ENCODE measurements around the gene MEGF9.

MEGF9 gene

GRCh38 chr9:120735415-120736126, 21.3 kb upstream of the MEGF9 start:
- 0 out of 2 replicates have a peak overlapping the region, but pooled peaks have one; percentile 8 for H2AFZ ChIP-seq (ENCODE audit: low read depth, low read length)
- no peak overlapping the region for H3K4me3 ChIP-seq (ENCODE audit: low read length)
- H3K9me3 ChIP-seq (ENCODE audit: insufficient read depth, low read length), result no peaks in the 10 kb centered on the region
- peaks cover 41% of the 10 kb centered on the region for H3K4me1 ChIP-seq (ENCODE audit: low read length)
- TF ChIP-seq EZH2phosphoT487 (IDR thresholded peaks at IDR 0.05; ENCODE audit: low read depth) (no peak), CTCF (IDR thresholded peaks at IDR 0.05; ENCODE audit: low read depth, low read length) (no peak)
- peak overlapping the region; percentile 32 for H3K27ac ChIP-seq (ENCODE audit: low read length)
- H3K4me2 ChIP-seq (ENCODE audit: low read length), result peak overlapping the region; percentile 45
- H3K9ac ChIP-seq (ENCODE audit: low read length), result no peak overlapping the region
- no peaks in the 10 kb centered on the region for H3K27me3 ChIP-seq (ENCODE audit: low read depth, low read length)
- H4K20me1 ChIP-seq (ENCODE audit: insufficient read depth, low read length), result no peaks in the 10 kb centered on the region
- peaks cover 3% of the 10 kb centered on the region for H3K36me3 ChIP-seq (replicated peaks; ENCODE audit: low read depth, low read length)
- no peaks in the 10 kb centered on the region for H3K79me2 ChIP-seq (ENCODE audit: low read length)

- Histone ChIP-seq H2AFZ (ENCODE audit: low read depth, low read length) (0 out of 2 replicates have a peak overlapping the region, but pooled peaks have one; percentile 8), H3K27me3 (ENCODE audit: low read depth, low read length) (no peaks in the 10 kb centered on the region), H4K20me1 (ENCODE audit: insufficient read depth, low read length) (no peaks in the 10 kb centered on the region), H3K79me2 (ENCODE audit: low read length) (no peaks in the 10 kb centered on the region), H3K9ac (ENCODE audit: low read length) (no peak overlapping the region), H3K9me3 (ENCODE audit: insufficient read depth, low read length) (no peaks in the 10 kb centered on the region), H3K36me3 (replicated peaks; ENCODE audit: low read depth, low read length) (peaks cover 3% of the 10 kb centered on the region), H3K27ac (ENCODE audit: low read length) (peak overlapping the region; percentile 32; the same call in 1 of the 2 replicates), H3K4me3 (ENCODE audit: low read length) (no peak overlapping the region), H3K4me1 (ENCODE audit: low read length) (peaks cover 42% of the 10 kb centered on the region), H3K4me2 (ENCODE audit: low read length) (peak overlapping the region; percentile 45)
- TF ChIP-seq EZH2phosphoT487 (IDR thresholded peaks at IDR 0.05; ENCODE audit: low read depth) (no peak), CTCF (IDR thresholded peaks at IDR 0.05; ENCODE audit: low read depth, low read length) (no peak)
Measured at GRCh38 chr9:120734607-120735410, 20.5 kb upstream of the MEGF9 start.

- Histone ChIP-seq H2AFZ (ENCODE audit: low read depth, low read length) (no peak overlapping the region), H3K9me3 (ENCODE audit: insufficient read depth, low read length) (no peaks in the 10 kb centered on the region), H3K4me2 (ENCODE audit: low read length) (no peak overlapping the region), H3K4me3 (ENCODE audit: low read length) (no peak overlapping the region), H3K36me3 (replicated peaks; ENCODE audit: low read depth, low read length) (peaks cover 3% of the 10 kb centered on the region), H3K27ac (ENCODE audit: low read length) (no peak overlapping the region), H3K9ac (ENCODE audit: low read length) (no peak overlapping the region), H3K4me1 (ENCODE audit: low read length) (peaks cover 47% of the 10 kb centered on the region), H3K27me3 (ENCODE audit: low read depth, low read length) (no peaks in the 10 kb centered on the region), H4K20me1 (ENCODE audit: insufficient read depth, low read length) (no peaks in the 10 kb centered on the region), H3K79me2 (ENCODE audit: low read length) (no peaks in the 10 kb centered on the region)
- TF ChIP-seq EZH2phosphoT487 (IDR thresholded peaks at IDR 0.05; ENCODE audit: low read depth), result no peak
- no peak for TF ChIP-seq CTCF (IDR thresholded peaks at IDR 0.05; ENCODE audit: low read depth, low read length)
Measured at GRCh38 chr9:120733190-120733589, 18.9 kb upstream of the MEGF9 start.
